ENCODE data around the gene TPO. TPM values are rescaled to one million over a fixed set of nuclear protein-coding genes. Genes with fewer than 3 reads are reported as not detected.

The TPO gene
- polyA plus RNA-seq, 3 donors, result not detected

GRCh38 chr2:1540481-1540880, 127.2 kb downstream of the TPO start:
- H3K4me3 ChIP-seq (replicated peaks in 1 of 3; ENCODE audit: low read depth in 2 of 3, low read length in 3 of 3), result no peak overlapping the region
- no peak for TF ChIP-seq CTCF (IDR thresholded peaks at IDR 0.05)
- no peak overlapping the region for H3K27ac ChIP-seq (ENCODE audit: low read depth in 1 of 2, low read length in 2 of 2)
- H3K4me3 Mint-ChIP-seq, result no peak overlapping the region
- intact Hi-C loops (cut with micrococcal nuclease), result no loop called here
- no peaks in the 10 kb centered on the region for H3K27me3 ChIP-seq (ENCODE audit: control insufficient read depth in 2 of 2, insufficient read depth in 2 of 2, low read length in 2 of 2)
- H3K4me1 ChIP-seq (ENCODE audit: control insufficient read depth in 1 of 2, insufficient read depth in 2 of 2, low read length in 2 of 2), result no peaks in the 10 kb centered on the region
- no peaks in the 10 kb centered on the region for H3K27me3 Mint-ChIP-seq (ENCODE audit: low read depth in 3 of 3)
- WGBS (ENCODE audit: insufficient coverage), result 96% methylated on average over 25 of the region's 25 CpGs
- peaks cover 0 to 2% (median under 1%) of the 10 kb centered on the region in 7 donors for H3K9me3 Mint-ChIP-seq
- H3K4me1 Mint-ChIP-seq, result no peaks in the 10 kb centered on the region
- no peaks in the 10 kb centered on the region for H3K36me3 Mint-ChIP-seq
- no peak for DNase-seq
- H3K9ac ChIP-seq (ENCODE audit: insufficient read depth, low read length, poor library complexity, severe bottlenecking), result no peak overlapping the region
- H3K9me3 ChIP-seq (replicated peaks in 1 of 2; ENCODE audit: control insufficient read depth in 1 of 2, insufficient read depth in 1 of 2, low read length in 2 of 2), result peaks cover 0 to 10% of the 10 kb centered on the region in 2 donors
- no peak overlapping the region for H3K27ac Mint-ChIP-seq
- no peaks in the 10 kb centered on the region for H3K36me3 ChIP-seq (replicated peaks in 1 of 2; ENCODE audit: control insufficient read depth in 1 of 2, insufficient read depth in 2 of 2, low read length in 2 of 2)
- no peak overlapping the region for H2AFZ ChIP-seq (ENCODE audit: insufficient read depth, low read depth, low read length, poor library complexity, severe bottlenecking)
- H4K20me1 ChIP-seq (ENCODE audit: insufficient read depth, low read length), result no peaks in the 10 kb centered on the region
- no peaks in the 10 kb centered on the region for H3K79me2 ChIP-seq (ENCODE audit: insufficient read depth, low read length)
- no peak overlapping the region for H3K4me2 ChIP-seq (replicated peaks; ENCODE audit: extremely low read depth, low read length, poor library complexity, severe bottlenecking)

GRCh38 chr2:1541040-1541439, 127.8 kb downstream of the TPO start:
- TF ChIP-seq CTCF (IDR thresholded peaks at IDR 0.05), result no peak
- Histone ChIP-seq H3K27me3 (ENCODE audit: control insufficient read depth in 2 of 2, insufficient read depth in 2 of 2, low read length in 2 of 2) (no peaks in the 10 kb centered on the region), H3K4me2 (replicated peaks; ENCODE audit: extremely low read depth, low read length, poor library complexity, severe bottlenecking) (no peak overlapping the region), H3K27ac (ENCODE audit: low read depth in 1 of 2, low read length in 2 of 2) (no peak overlapping the region), H2AFZ (ENCODE audit: insufficient read depth, low read depth, low read length, poor library complexity, severe bottlenecking) (no peak overlapping the region), H3K36me3 (replicated peaks in 1 of 2; ENCODE audit: control insufficient read depth in 1 of 2, insufficient read depth in 2 of 2, low read length in 2 of 2) (no peaks in the 10 kb centered on the region), H3K9me3 (replicated peaks in 1 of 2; ENCODE audit: control insufficient read depth in 1 of 2, insufficient read depth in 1 of 2, low read length in 2 of 2) (peaks cover 0 to 7% of the 10 kb centered on the region in 2 donors), H4K20me1 (ENCODE audit: insufficient read depth, low read length) (no peaks in the 10 kb centered on the region), H3K4me1 (ENCODE audit: control insufficient read depth in 1 of 2, insufficient read depth in 2 of 2, low read length in 2 of 2) (no peaks in the 10 kb centered on the region), H3K9ac (ENCODE audit: insufficient read depth, low read length, poor library complexity, severe bottlenecking) (no peak overlapping the region), H3K4me3 (replicated peaks in 1 of 3; ENCODE audit: low read depth in 2 of 3, low read length in 3 of 3) (no peak overlapping the region), H3K79me2 (ENCODE audit: insufficient read depth, low read length) (no peaks in the 10 kb centered on the region)
- no peaks in the 10 kb centered on the region for H3K9me3 Mint-ChIP-seq
- no peaks in the 10 kb centered on the region for H3K36me3 Mint-ChIP-seq
- intact Hi-C loops (cut with micrococcal nuclease), result no loop called here
- H3K4me1 Mint-ChIP-seq, result no peaks in the 10 kb centered on the region
- no peak for DNase-seq
- H3K27me3 Mint-ChIP-seq (ENCODE audit: low read depth in 3 of 3), result no peaks in the 10 kb centered on the region
- H3K27ac Mint-ChIP-seq, result no peak overlapping the region
- no CpG with 5 or more reads among the region's 6 CpGs for WGBS (ENCODE audit: insufficient coverage)
- no peak overlapping the region for H3K4me3 Mint-ChIP-seq

Measured in CD14-positive monocyte (primary cell).